Stimulated activated CD8-positive, alpha-beta memory T cell treated with anti-CD3 and anti-CD28 coated beads, Interleukin-2, amount 100 ng/mL, for 1 hour (primary cell): ENCODE data around the gene TNS1.

Experiments used
- DNase-seq, 2 donors: peaks; one replicate each; pipeline ENCODE4 v3.0.0-alpha.2; 2020; ENCODE audit warnings: low read depth in 2 of 2

Gene TNS1

GRCh38 chr2:217980036-217980435 is 22.8 kb downstream of the TNS1 start:
- DNase-seq, result no peak

DNA sequence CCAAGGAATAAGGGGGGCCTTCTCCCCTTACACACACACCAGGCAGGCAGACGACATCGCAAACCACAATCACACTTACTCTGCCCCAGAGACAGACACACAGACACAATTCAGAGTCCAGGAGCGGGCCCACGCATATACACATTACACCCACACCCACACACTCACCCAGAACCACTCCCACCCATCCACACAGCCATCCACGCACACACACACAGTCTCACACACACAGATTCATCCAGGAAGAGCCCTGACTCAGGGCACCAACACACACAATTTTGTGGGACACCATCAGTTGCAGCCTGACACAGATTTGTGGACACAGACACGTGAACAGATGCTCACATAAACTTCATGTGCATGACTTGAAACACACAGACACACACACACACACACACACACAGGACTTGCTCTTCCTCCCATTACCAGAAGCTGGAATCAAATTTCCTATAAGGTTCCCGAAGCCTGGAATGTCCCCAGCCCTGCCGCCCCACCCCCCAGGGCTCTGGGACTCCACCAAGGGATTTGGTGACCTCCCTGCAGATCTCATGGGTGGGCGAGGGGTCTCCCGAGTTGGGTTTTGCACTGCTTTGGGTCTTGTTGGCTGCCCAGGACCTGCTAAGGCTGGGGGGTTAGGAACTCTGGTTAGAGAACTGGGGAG is 23.5 kb downstream of the TNS1 start:
- no peak for DNase-seq

GRCh38 chr2:217978536-217979150 is 24.2 kb downstream of the TNS1 start:
- DNase-seq, result no peak

DNA sequence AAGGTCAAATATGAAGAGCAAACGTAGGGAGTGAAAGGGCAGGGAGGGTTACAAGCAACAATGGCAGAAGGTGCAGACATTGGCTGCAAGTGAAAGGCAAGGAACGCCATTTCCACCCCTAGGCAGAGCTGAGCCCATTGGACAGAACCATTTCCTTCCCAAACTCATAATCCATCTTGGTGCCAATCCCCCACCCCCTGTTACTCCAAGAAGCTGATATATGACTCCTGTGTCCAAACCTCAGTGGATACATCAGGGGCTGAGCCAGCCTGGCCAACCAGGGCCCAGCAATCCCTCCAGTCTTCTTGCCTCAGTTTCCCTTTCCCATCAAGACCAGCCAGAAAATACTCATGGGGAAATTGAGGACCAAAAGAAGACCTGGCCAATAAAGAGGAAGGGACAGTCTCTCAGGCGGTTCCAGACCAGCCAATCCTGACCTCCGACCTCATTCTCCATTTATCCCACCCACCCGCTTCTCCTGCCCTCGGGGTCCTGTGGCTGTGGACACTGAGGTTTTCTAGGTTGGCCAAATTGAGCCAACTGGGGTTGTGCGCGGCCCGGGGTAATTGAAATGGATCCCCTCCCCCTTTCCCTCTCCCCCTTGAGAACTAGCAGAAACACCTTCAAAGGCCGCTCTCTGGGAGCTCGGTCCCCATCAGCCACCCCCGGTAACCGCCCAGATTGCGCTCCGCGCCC is 24.8 kb downstream of the TNS1 start:
- DNase-seq, result no peak

GRCh38 chr2:217976301-217976700 is 26.5 kb downstream of the TNS1 start:
- DNase-seq, result no peak

GRCh38 chr2:217975626-217976025 is 27.2 kb downstream of the TNS1 start:
- no peak for DNase-seq

DNA sequence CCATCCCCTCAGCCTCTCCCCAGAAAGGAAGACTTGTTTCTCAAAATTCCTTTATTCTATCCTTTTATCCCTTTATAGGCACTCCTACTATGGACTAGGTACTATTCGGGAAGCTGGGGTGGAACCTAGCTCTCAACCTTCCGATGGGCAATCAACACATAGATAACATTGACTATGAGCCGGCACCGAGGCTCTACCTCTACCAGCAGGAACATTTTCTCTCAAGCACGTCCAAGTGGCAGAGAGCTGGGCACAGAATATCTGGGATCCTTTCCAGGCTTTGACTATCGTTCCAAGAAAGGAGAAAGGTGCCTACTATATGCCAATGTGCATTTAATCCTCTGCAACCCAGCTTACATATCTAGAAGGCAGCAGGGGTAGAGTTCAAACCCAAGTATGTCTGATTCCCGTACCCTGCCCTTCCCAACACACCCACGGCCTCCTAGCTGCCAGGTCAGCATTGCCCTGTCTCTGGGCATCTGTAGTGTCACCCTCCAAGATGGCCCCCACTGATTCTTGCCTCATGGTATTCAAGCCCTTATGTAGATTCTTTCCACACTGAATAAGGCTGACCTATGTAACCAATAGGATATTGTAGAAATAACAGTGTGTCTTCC is 28.3 kb downstream of the TNS1 start:
- no peak for DNase-seq

GRCh38 chr2:217973008-217973787 is 29.6 kb downstream of the TNS1 start:
- DNase-seq, result no peak

GRCh38 chr2:217972490-217972889 is 30.3 kb downstream of the TNS1 start:
- no peak for DNase-seq

DNA sequence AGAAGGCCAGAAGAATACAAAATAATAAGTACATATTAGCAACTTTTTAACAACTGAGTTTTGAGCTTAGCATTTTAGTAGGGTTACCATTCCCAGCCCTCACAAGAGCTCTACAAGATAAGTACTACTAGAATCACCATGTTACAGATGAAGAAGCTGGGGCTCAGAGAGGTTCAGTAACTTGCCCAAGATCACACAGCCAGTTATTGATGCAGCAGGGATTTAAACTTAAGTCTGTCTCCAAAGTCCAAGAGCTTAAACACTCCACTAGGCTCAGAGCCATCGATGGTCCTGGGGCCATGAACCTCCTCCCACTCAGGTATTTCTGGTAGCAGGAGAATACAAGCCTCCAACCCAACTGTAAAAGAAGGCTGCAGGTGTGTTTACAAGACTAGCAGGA is 30.8 kb downstream of the TNS1 start:
- DNase-seq, result no peak

GRCh38 chr2:217971166-217971565 is 31.6 kb downstream of the TNS1 start:
- DNase-seq, result no peak

GRCh38 chr2:217970206-217970605 is 32.6 kb downstream of the TNS1 start:
- DNase-seq, result no peak

DNA sequence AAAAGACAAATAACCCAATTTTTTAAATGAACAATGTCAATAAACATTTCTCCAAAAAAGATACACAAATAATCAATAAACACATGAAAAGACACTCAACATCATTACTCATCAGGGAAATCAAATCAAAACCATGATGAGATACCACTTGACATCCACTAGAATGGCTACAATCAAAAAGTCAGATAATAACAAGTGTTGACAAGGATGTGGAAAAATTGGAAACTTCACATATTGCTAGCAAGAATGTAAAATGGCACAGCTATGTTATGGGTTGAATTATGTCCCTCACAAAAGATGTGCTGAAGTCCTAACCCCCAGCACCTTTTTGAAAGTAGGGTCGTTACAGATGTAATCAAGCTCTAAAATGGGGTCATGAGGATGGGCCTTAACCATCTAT is 33.2 kb downstream of the TNS1 start:
- no peak for DNase-seq

DNA sequence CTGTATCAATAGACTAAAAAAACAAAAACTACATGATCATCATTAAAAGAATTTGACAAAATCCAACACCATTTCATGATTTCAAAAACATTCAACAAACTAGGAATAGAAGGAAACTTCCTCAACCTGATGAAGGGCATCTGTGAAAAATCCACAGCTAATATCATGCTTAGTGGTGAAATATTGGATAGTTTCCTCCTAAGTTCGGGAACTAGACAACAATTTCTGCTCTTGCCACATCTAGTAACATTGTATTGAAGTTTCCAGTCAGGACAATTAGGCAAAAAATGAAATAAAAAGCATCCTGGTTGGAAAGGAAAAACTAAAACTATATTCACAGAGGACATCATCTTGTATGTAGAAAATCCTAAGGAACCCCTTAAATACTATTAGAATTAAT is 34.8 kb downstream of the TNS1 start:
- DNase-seq, result no peak

DNA sequence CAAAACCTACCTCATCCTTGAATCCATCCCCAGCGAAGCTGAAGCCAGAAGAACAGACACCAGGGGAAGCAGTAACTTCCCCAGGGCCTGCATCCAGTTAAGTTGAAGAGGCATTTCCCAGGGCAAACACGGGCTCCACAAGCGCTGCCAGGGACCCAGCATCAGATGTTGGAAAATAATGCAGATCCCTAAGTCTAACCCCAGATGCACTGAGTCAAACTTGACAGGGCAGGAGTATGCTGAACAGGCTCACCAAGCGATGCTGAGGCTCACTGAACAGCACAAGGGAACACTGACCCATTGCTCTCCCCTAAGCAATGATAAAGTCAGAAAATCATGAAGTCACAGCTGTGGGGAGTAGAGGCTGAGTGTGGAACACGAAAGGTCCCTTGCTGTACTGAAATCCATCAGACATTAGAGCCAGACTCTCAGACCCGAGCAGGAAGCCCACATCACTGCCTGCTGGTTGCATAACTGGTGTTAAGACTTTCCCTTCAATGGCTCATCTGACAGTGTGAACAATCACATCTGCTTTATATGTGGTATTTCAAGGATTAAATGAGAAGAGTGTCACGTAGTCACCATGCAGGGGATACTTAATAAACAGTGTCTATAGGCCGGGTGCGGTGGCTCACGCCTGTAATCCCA is 36.2 kb downstream of the TNS1 start:
- DNase-seq, result no peak

GRCh38 chr2:217964275-217965161 is 38.3 kb downstream of the TNS1 start:
- DNase-seq, result no peak

- no peak for DNase-seq
These were observed 42.4 kb downstream of the TNS1 start for GRCh38 chr2:217960351-217960750.

- DNase-seq, result no peak
These were observed 43.1 kb downstream of the TNS1 start for GRCh38 chr2:217959723-217960122.

DNA sequence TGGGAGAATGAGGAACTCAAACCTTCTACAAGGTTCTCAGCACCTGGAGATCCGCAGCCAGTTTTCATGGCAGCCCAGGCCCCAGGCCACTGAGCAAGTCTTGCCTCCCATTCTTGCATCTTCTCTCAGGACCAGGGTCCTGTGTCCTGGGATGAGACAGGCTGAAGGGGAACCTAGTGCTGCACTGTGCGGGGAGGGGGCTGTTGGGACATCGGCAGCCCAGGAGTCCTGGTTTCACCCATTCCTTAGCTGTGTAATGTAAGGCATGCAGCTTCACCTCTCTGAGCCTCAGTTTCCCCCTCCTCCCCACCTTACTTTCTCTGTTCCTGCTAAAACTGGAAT is 43.9 kb downstream of the TNS1 start:
- DNase-seq, result no peak

GRCh38 chr2:217958206-217958883 is 44.5 kb downstream of the TNS1 start:
- DNase-seq, result no peak
